NB4 (cell line): ENCODE results near the gene CLDN18.

Source experiments
- CTCF ChIP-seq: IDR thresholded peaks from one replicate; pipeline ENCODE4 v1.5.1; 2012; ENCODE audit warnings: low read depth, low read length
- POLR2A ChIP-seq: IDR thresholded peaks from 2 replicates; pipeline ENCODE4 v1.6.1; 2011; ENCODE audit warnings: mild to moderate bottlenecking; ENCODE audit not compliant: insufficient read length; ENCODE audit errors: extremely low read depth

GRCh38 chr3:138027821-138028220 lies 17.9 kb downstream of the CLDN18 start:
- TF ChIP-seq POLR2A: no peak
- no peak for TF ChIP-seq CTCF
